ENCODE measurements around the gene CALML3. TPM values are rescaled to one million over a fixed set of nuclear protein-coding genes. Genes with fewer than 3 reads are reported as not detected.
"Not testable (repeated sequence)": the region's sequence is repeated elsewhere in the genome, so short reads cannot be mapped to it uniquely, and the experiment has no call there.

Gene CALML3
- total and polyA plus RNA-seq, 10 of the 15 experiments (the other 5 are each of a cell fraction or from before 2014, with no cell fraction given): not detected

GRCh38 chr10:5475974-5476807 is 48.6 kb upstream of the CALML3 start:
- H3K9me3 ChIP-seq (replicated peaks; ENCODE audit: control insufficient read depth, insufficient read depth, low read length); H3K4me3 ChIP-seq; ATAC-seq; H3K4me1 ChIP-seq (ENCODE audit: control insufficient read depth, insufficient read depth, low read length); H3K36me3 ChIP-seq (ENCODE audit: control insufficient read depth in 2 of 2, insufficient read depth in 2 of 2, low read length in 1 of 2); intact Hi-C loops (cut with micrococcal nuclease; ENCODE audit: unreplicated experiment); H2AFZ ChIP-seq (ENCODE audit: control insufficient read depth, low read depth, low read length); H3K4me2 ChIP-seq (ENCODE audit: control insufficient read depth, insufficient read depth); POLR2A ChIA-PET; in situ Hi-C loops (cut with MboI); H3K9ac ChIP-seq (ENCODE audit: control insufficient read depth, insufficient read depth, low read length); SMC1A ChIA-PET (ENCODE audit: uncharacterized antibody, unreplicated experiment); BruUV-seq (replicated peaks); H3K27ac ChIP-seq (ENCODE audit: control insufficient read depth, insufficient read depth); H3K79me2 ChIP-seq (ENCODE audit: control insufficient read depth, insufficient read depth, low read length); H3K27me3 ChIP-seq (replicated peaks in 1 of 2; ENCODE audit: control insufficient read depth in 2 of 2, insufficient read depth in 2 of 2, low read length in 1 of 2); DNase-seq (ENCODE audit: low read depth, low spot score); H4K20me1 ChIP-seq (ENCODE audit: control insufficient read depth, insufficient read depth); FAIRE-seq: not testable (repeated sequence)
- CTCF ChIA-PET: interaction anchor here (1.1 kb wide), 1 partner anchor 42 kb away, joined by 3 read pairs; no protein-coding TSS in a partner anchor
- RAD21 ChIA-PET (ENCODE audit: unreplicated experiment): interaction anchor here (1.2 kb wide), 1 partner anchor 147 kb away, joined by 4 read pairs; no protein-coding TSS in a partner anchor
- 60% methylated on average over 12 of the region's 12 CpGs for WGBS (ENCODE audit: insufficient coverage, insufficient replicate concordance, low lambda C conversion rate, missing lambda C conversion rate)

DNA sequence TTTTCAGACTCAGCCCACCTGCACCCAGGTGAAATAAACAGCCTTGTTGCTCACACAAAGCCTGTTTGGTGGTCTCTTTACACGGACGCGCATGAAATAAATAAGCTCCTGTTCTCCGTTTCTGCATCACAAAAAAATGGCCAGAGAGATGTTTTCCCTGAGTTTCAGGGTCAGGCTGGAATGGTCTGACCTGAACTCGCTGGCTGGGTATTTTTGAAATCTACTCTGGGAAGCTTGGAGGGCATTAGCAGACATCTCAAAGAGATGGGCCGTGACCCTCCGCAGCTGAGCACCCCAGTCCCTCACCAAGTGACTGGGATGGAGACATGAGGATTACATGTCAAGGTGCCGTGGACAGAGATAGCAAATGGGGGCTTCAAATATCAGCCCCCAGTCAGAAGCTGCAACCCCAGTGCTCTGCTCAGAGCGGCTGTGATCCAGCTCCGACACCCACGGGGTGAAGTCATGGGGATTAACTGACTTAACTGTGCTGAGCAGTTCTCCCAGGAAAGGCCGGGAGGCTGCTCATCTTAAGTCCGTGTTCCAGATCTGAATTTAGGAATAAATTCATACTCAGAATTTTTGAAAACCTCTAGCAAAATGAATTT is 47.7 kb upstream of the CALML3 start:
- Histone ChIP-seq H3K9ac (ENCODE audit: control insufficient read depth, insufficient read depth, low read length) (no peak overlapping the region), H3K79me2 (ENCODE audit: control insufficient read depth, insufficient read depth, low read length) (no peaks in the 10 kb centered on the region), H3K4me1 (ENCODE audit: control insufficient read depth, insufficient read depth, low read length) (no peaks in the 10 kb centered on the region; the same call in 1 of the 2 replicates), H3K9me3 (replicated peaks; ENCODE audit: control insufficient read depth, insufficient read depth, low read length) (no peaks in the 10 kb centered on the region; the same call in 2 of the 3 replicates), H3K27ac (ENCODE audit: control insufficient read depth, insufficient read depth) (no peak overlapping the region), H4K20me1 (ENCODE audit: control insufficient read depth, insufficient read depth) (no peaks in the 10 kb centered on the region), H2AFZ (ENCODE audit: control insufficient read depth, low read depth, low read length) (no peak overlapping the region), H3K27me3 (replicated peaks in 1 of 2; ENCODE audit: control insufficient read depth in 2 of 2, insufficient read depth in 2 of 2, low read length in 1 of 2) (peaks cover 2 to 7% of the 10 kb centered on the region in 2 experiments; a peak in 2 of 4 replicates), H3K36me3 (ENCODE audit: control insufficient read depth in 2 of 2, insufficient read depth in 2 of 2, low read length in 1 of 2) (no peaks in the 10 kb centered on the region), H3K4me2 (ENCODE audit: control insufficient read depth, insufficient read depth) (no peak overlapping the region), H3K4me3 (no peak overlapping the region)
- FAIRE-seq (no peak), ATAC-seq (no peak), DNase-seq (ENCODE audit: low read depth, low spot score) (no peak)
- intact Hi-C loops (cut with micrococcal nuclease; ENCODE audit: unreplicated experiment): no loop called here
- POLR2A ChIA-PET: no interaction called here
- RAD21 ChIA-PET (ENCODE audit: unreplicated experiment): interaction anchor here (1.2 kb wide), 1 partner anchor 146 kb away, joined by 4 read pairs; no protein-coding TSS in a partner anchor
- in situ Hi-C loops (cut with MboI): no loop called here
- BruUV-seq (replicated peaks): no TSS peak
- TF ChIP-seq EP300 (IDR thresholded peaks at IDR 0.05; ENCODE audit: borderline replicate concordance in 1 of 2, control insufficient read depth in 1 of 2, low read depth in 2 of 2, low read length in 2 of 2) (no peak), IKZF1 (conservative IDR thresholded peaks at IDR 0.05) (no peak)
- TF ChIP-seq, protein P1, sequence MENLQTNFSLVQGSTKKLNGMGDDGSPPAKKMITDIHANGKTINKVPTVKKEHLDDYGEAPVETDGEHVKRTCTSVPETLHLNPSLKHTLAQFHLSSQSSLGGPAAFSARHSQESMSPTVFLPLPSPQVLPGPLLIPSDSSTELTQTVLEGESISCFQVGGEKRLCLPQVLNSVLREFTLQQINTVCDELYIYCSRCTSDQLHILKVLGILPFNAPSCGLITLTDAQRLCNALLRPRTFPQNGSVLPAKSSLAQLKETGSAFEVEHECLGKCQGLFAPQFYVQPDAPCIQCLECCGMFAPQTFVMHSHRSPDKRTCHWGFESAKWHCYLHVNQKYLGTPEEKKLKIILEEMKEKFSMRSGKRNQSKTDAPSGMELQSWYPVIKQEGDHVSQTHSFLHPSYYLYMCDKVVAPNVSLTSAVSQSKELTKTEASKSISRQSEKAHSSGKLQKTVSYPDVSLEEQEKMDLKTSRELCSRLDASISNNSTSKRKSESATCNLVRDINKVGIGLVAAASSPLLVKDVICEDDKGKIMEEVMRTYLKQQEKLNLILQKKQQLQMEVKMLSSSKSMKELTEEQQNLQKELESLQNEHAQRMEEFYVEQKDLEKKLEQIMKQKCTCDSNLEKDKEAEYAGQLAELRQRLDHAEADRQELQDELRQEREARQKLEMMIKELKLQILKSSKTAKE (IDR thresholded peaks at IDR 0.05; ENCODE audit: low read depth, poor library complexity, severe bottlenecking): no peak
- WGBS (ENCODE audit: insufficient coverage, insufficient replicate concordance, low lambda C conversion rate, missing lambda C conversion rate): 50% methylated on average over 13 of the region's 13 CpGs
- CTCF ChIA-PET: interaction anchor here (1.1 kb wide), 1 partner anchor 43 kb away, joined by 3 read pairs; no protein-coding TSS in a partner anchor
- SMC1A ChIA-PET (ENCODE audit: uncharacterized antibody, unreplicated experiment): no interaction called here

Measured in GM12878 (cell line).